ENCODE results near the gene AUTS2.

AUTS2 gene

DNA sequence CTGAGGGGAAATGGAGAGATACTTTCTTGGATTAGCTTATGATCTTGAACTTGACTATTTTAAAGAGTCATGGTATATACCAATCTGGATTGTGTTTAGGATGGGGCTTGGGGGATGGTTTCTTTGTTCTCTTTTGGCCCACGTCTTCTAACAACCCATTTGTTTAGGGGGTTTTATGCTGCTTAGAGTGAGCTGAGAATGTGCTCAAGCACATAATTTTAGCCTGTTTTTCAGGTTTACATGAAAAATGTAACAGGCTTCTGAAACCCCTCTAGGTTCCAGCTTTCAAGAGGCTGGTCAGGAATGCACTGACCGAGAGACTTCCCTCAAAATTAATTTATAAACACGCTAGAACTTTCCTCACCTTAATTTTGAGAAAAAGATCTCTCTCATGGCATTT is 94.3 kb downstream of the AUTS2 start:
- DNase-seq = no peak

DNA sequence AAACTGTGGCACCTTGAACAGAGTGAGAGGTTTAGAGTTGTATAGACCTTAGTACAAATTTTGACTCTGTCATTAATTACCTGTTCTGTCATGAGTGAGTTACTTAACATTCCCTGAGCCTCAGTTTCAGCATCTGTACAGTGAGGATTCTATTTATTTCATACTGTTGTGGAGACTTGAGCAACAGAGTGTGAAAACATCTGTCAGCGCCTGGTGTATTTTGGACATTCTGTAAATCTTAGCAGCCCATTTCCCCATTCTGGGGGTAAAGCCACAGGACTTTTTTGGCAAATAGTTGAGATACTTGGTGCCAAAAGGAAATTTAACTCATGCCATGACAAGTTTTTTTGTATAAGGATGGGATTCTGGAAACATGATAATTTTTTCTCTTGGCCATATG is 94.8 kb downstream of the AUTS2 start:
- no peak for DNase-seq

DNA sequence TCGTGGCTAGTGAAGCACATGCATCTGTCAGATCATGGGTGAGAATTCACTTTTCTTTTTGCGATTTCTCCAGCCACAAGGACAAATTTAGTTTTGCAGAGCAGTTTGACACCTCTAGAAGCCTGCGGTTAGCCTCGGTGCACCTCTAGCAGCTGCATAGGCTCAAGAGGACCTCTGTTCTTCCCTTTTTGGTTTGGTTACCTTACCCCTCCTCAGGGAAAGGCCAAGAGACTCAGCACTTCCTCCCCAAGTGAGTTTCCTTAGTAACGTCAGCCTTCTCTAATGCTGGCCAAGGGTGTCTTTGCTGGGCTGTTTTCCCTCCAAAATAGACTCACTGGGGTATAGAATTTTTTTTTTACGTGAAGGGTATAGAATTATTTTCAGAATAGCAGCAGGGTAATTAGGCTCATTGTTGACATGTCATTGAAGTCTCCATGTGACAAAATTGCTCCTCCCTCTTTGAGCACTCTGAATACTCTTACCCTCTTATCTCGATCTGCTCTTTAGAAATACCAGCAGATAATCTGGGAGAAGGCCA is 97.8 kb downstream of the AUTS2 start:
- no peak for DNase-seq

DNA sequence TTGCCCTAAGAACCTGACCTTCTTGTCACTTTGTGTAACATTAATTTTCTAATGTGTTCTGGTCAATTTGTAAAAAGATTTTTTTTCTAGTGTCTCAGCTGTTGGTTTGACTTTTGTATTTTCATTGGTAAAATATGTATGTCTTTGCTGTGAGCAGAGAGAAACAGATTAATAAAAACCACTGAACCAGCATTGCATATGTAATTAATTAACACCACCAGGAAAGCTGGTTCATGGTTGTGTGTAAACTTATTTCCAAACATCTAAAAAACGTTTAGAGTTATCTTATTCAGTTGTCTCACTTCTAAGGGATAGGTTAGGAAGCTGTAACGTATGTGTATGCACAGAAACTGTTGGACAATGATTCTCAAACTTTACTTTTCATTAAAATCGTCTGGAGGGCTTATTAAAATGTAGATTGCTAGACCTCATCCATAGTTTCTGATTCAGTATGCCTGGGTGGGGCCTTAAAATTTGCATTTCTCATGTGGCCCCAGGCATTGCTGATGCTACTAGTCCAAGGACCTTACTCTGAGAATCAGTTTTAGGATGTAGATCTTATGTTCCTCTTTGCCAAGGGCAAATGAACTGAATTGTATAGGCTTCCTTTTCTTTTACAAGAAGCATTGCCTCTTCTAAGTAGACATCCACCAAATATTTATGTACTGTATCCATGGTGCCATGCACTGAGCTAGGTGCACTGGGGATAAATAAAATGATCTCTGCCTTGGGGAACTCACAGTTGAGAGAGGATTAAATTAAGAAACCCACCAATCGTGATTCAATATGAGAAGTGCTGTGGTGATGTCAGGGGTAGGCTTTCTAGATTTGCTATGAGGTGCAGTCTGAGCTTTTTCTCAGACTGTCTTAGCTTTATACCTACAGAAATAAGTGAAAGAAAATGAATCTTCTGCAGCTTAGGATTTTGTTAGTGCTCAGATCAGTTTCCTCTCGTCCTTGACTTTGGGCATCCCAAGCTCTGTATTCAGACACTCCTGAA is 98.7 kb downstream of the AUTS2 start:
- no peak for DNase-seq

DNA sequence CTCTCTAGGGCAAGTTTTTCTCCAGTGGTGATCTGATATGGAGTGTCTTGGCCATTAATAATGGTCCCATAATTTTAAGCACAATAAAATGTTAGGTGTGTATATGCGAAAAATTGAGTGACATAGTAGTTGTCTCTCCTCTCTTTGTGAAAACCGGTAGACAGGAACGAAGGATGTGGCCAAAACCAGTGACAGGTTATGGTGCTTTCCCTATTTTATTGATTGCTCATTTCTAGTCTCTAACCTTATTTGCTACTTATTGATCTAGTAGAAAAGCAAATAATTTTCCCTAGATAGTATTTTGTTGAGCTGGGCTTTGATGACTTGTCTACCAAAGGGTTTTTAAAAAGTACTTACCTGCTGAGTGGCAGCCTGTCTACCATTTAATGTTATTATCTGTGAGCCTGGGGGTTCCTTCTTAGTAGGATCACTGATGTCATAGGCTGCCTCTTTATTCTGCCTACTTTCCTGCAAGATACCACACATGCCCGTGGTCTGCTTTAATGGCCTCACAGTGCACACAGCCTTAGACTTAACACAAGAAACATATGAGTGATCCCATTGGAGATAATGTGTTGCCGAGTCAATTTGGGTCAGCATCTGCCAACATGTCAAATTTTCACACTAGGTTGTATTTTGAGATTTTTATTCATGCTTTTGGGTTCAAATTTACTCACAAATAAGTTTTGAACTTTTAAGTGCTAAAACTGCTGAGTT is 100.0 kb downstream of the AUTS2 start:
- DNase-seq = no peak

DNA sequence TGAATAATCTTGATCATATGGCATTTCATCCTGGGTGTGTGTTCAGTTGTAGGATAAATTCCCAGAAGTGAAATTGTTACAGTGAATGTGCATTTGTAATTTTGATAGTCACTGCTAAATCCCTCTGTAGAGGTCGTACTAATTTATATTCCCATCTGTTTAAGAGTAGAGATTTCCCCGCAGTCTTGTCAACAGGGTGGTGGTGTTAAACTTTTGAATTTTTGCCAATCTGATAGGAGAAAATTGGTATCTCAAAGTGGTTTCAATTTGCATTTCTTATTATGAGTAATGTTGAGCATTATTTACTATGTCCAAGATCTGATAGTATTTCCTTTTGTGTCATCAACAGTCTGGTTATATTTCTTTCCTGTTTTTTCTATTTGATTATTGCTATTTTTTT is 101.7 kb downstream of the AUTS2 start:
- no peak for DNase-seq

DNA sequence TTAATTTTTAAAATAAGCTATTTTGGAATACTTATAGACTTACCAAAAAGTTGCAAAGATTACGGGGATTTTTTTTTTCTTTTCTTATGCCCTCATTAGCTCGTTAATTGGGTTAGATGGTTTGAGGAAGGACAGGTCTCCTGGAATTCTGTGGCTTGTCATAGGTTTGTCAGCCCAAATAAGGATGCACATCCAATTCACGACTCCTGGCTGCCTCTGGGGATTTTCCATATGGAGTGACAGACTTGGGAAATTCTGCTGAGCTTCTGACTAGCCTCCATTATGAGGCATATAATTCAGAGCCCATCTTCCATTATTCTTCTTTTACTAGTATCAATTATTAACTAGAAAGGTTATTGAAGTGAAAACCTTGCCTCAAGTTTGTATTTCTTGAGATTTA is 102.1 kb downstream of the AUTS2 start:
- no peak for DNase-seq

DNA sequence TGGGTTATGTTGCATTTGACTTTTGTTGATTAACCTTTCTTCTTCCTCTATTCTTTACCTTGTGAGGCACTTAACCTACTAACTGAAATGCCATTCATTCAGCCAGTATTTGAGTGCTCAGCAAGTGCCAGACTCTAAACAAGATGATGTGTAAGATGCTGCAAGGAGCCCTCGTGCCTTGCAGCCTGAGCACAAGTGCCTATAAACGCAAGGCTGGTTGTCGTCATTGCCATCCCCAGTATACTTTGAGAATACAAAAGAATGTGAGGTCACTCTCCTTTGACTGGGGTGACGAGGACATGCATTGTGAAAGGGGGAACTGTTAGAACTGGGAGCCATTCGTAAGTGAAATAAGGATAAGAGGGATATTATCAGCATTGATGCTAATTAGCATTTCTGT is 103.0 kb downstream of the AUTS2 start:
- no peak for DNase-seq

DNA sequence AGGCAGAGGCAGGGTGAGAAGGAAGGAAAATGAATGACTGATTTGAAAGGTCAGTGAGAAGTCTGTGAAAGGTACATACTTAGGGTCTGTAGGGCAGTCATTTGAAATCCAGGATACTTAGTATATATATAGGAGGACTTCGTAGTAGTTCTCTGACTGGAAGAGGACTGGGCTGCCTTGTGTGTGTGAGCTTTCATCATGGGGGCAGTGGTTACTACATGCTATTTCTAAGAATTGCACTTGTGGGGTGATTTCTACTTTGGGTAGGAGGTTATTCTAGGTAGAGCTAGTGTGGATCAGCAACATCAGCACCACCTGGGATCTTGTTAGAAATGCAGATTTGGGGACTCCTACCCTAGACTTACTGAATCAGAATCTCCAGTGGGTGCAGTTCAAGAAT is 104.1 kb downstream of the AUTS2 start:
- no peak for DNase-seq

DNA sequence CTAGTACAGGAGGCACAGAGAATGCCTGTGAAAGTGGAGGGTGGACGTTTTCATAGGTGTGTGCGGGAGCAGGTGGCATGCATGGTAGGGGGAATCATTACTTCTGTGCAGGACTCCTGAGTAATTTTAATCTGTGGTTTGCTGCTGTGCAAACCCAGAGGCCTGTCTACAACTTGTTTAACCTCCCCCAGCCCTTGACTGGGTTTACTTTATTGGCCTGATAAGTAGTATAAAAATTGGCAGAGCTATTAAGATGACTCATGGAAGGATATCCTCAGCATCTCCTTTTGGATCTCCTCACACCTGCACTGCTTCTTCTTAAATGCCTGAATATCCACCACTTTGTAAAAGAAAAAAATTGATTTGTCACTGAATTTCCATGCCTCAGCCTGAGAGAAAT is 104.8 kb downstream of the AUTS2 start:
- no peak for DNase-seq

DNA sequence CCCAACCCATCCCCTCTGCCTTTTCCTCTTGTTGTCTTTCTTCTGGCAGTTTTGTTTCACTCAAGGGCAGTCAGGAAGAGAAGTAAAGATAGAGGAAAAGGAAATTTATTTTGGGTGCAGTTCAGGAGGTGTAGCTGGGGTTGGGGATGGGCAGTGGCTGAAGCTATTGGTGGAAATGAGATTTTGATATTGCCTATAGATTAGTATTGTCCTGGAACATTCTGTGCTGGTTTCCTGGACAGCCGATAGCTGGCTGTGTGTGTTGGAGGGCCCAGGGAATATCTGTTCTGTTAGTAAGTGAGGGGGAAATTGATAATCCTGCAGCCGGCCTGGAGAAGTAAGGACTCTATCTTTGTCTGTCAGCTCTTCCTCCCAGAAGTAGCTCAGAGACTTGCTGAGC is 107.8 kb downstream of the AUTS2 start:
- no peak for DNase-seq

DNA sequence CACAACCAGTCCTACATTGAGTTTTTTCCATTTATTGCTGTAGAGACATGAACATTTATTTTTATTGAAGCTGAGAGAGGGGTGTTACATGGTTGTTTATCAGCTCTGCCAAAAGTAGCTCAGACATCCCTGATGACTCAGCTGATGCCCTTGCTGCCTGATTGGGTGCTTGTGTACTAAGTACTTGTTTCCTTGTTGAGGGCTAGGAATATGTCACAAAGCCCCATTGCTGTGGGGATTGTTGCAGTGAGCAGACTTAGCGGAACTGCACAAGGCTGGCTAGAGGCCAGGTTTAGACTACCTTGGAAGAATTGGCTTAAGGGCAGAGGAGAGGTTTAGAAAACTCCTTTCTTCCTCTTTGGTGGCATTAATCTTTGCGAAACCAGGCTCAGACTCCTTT is 110.6 kb downstream of the AUTS2 start:
- no peak for DNase-seq

DNA sequence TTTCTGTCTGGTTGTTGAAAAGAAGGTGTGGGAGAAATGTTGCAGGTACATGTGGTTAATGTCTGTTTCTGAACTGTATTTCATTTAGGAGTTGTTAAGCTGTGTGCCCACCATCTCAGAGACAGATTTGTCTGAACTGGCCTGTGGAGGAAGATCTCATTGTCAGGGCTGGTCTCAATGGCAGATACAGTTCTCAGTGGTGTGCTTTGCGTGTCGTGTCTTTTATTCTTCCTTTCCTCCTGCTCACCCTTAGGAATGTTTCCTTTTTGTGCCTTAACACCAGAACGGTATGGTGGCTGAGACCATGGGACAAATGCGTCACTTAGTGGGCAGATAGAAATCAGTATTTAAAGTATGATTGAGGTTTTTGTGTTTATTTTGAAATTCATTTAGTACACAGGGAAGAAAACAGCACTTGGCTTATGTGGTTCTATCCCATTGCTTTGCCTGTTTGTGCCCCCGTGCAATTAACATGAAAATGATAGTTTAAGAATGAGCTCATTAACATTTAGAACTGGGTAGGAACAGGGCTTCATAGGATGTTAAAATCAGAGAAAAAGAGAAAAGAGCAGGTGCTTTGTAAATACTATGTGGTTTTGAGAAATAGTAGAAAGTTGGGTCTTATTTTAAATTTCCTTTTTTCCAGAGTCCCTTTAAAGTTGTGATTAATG is 112.6 kb downstream of the AUTS2 start:
- DNase-seq = no peak

DNA sequence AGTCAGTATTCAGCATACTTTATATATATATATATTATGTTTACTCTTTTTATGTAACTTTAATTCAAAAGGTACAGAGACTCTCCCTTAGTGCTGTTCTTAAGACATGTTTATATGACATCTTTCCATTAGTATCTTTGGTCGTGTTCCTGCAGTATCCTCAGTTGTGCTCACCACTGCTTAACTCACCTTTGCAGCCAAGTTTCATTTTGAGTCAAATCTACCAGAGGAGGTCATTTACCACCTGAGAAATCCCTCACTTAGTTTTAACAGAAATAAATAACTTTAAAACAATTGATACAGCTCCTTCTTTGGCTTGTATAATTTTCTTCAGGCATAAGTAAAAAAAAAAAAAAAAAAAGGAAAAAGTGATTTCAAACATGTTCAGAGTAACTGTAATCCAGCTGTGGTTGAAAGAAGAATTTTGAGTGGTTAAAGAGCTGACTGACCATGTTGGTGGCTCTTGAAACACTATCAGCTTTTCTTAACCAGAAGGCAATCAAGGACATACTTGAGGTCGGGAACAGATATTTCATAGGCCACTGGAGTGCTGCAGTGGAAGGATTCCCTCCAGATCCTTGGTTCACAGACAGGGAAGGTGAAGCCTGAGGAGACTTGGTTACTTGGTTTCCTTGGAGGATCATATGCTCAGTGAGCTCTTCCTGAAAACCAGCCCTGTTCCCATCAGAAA is 116.8 kb downstream of the AUTS2 start:
- DNase-seq = no peak

DNA sequence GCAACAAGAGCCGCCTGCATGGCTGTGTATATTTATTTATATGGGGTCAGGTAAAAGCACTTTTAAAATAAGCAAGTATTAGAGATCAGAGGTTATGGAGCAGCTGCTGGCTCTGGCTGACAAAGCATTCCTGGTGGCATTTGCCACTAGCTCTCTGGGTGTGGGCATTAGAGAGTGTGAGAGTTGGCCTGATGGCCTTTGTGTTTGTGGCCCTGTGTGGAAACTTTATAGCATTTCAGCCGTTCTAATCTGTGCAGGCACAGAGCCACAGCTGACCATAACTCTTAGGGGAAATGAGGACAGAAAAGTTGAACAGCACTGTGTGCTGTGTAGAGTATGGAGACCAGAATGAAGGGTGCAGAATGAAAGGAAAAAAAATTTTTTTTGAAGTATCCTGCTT is 118.9 kb downstream of the AUTS2 start:
- no peak for DNase-seq

DNA sequence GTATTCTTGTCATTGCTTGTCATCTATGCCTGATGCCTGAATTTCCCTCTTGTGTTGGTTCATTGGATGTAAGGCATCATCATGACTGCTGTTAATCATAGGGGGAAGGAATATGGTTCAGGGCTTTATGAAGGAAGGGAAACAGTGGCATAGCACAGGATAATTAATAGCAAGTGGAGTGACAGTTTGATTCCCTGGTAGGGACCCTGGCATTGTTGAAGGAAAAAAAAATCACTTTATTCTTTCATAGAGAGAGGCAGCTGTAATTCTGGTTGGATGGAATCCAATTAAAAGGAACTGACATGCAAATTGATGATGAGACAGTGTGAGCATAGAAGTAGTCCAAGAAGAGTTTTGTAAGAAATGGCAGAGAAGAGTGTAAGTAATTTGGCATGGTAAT is 121.4 kb downstream of the AUTS2 start:
- no peak for DNase-seq

DNA sequence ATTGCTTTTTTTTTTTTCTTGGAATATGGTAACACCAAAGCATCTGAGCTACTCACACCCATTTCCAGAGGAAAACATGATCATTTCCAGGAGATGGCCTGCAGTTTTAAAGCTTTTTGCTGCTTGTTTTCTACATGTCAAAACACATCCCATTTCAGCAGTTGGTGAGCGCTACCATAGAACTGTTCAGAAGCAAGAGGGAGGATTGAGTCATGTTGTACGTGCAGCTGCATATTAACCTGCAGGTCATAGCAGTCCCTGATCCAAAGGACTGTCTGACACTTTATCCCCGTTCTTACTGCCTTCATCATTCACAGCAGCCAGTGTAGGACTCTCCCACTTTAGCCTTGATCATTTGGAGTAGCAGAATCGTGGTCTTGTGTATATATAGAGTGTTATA is 124.6 kb downstream of the AUTS2 start:
- DNase-seq = no peak

DNA sequence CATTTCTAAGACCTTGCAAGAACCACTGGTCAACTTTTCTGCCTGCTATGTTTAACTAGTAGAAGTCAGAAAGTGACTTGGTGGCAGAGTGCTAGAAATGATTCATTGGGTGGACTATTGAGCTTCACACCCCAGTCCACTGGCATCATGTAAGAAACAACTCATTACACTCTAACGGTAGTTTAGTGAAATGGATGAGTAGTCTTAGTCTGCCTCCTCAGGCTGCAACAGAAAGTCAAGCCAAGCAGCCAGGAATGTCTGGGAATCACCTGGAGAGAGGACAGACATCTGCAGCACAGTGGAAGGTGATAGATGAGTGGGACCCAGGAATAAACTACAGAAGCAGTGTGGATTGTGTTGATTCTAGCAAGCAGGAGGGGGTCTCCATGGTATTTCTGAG is 125.4 kb downstream of the AUTS2 start:
- DNase-seq = no peak

DNA sequence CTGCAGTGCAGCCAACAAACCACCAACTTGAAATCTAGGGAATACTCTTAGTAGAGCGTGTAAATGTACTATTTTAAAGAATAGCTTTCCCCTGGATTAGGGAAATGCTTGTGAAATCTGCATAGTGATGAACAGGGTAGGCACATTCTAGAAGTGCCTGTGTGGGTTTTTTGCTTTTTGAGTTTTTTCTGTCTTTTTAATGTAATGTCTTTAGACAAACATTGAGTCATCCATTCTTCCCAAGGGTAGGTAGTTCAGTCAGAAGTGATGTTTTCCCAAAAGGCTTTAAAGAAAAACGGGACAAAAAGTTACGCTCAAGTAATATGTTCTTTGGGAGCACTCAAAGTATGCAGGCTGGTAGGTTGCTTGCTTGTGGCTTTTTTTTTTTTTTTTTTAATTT is 130.0 kb downstream of the AUTS2 start:
- no peak for DNase-seq

DNA sequence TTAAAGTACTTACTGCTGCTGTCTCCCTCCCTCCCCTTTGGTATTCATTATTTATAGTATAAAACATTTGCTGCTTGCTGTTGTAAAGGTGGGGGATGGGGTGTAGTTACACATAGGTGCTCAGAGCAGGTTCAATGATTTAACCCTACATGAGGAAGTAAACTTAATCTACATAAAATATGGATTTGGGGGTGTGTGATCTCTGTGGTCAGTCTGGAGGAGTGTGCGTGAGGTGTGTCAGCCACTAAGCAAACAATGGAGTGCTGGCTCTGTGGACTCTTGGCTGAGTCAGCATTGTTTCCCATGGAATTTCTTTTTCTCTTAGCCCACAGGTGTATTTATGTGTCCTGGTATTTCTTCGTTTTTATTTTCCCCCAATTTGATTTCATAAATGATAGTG is 133.9 kb downstream of the AUTS2 start:
- DNase-seq = no peak

DNA sequence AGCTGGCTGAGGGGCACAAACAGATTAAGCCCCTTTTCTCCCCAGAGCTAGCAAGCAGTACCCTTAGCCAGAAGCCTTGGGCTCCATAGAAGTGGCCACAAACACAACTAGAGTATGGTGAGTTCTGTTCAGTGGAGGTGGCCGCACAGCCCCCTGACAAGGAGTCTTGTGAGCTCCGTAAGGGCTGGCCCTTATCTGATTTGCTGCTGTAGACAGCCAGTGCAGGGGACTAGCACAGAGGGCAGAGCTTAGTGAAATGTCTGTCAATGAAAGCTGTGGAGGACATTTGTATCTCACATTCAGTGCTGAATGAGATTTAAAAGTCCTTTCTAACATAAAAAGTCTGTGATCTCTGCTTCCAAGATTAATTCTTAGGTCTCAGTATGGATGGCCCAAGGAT is 137.3 kb downstream of the AUTS2 start:
- no peak for DNase-seq

DNA sequence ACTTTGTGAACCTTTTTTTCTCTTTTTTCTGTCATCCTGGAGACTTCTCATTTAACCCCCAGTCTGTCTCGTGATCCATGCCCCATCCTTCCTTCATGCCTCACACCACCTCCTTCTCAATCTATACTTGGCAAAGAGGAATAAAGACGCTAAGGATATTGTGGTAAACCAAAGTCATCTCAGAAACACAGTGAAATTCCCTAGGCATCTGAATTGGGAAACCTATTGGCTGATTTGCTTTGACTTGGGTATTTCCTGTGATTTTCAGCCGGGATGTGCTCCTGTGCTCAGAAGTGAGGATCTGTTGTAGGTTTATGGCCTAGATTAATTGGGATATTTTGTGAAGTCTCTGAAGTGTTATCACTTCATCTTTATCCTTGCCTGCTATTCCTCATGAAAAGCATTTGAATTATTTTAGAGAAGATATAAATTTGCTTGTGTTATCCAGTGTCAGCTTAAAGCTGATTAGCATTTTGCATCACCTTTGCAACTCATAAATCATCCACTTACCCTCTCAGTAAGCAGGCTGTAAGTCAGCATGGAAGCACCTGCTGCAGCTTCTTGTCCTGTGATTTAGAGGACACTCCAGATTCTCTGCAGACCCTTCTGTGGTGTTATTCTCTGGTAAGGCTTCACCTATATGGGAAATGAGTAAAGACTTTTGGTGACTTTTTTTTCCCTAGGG is 138.0 kb downstream of the AUTS2 start:
- no peak for DNase-seq

Data from activated effector memory CD4-positive, alpha-beta T cell treated with anti-CD3 and anti-CD28 coated beads, Interleukin-2, amount 50 U/mL, for 16 hours (primary cell).